GM12891 (cell line): Measurements from ENCODE around the gene NKX6-2.

ENCODE experiments used
- POLR2A ChIP-seq: IDR thresholded peaks from 2 replicates; pipeline ENCODE4 v1.6.1; 2011; ENCODE audit warnings: low read depth, low read length, control low read depth
- TAF1 ChIP-seq: IDR thresholded peaks from 2 replicates; pipeline ENCODE4 v1.6.1; 2011; ENCODE audit warnings: low read depth, low read length, control low read depth

- TF ChIP-seq POLR2A (no peak), TAF1 (no peak)
These were observed 16.9 kb upstream of the NKX6-2 start for GRCh38 chr10:132802694-132803320.
